ENCODE data around the gene TTLL11. TPM values are rescaled to one million over a fixed set of nuclear protein-coding genes. Genes with fewer than 3 reads are reported as not detected.

Gene TTLL11
- polyA plus RNA-seq, 1 donor = 5.0 TPM

DNA sequence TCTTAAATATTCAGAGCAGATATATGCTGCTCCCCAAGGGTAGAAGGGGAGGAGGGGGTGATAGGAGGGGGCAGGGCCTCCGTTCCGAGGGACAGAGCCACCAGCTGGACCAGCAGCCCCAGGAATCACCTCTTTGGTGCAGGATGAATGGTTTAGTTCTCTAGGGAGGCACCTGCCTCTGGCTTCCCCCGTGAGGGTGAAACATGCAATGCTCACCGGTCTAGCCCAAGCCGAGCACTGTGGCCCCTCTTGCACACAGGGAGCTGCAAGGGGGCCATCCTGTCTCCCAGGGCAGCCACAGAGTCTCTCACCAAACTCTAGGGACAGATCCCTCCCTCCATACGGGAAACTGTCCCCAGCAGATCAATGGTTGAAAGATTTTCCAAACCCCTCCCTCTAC lies 278.0 kb downstream of the TTLL11 start:
- Histone ChIP-seq H3K9me3 (ENCODE audit: control insufficient read depth, low read depth, low read length) (no peaks in the 10 kb centered on the region), H3K4me1 (ENCODE audit: control insufficient read depth, insufficient read depth, low read length) (peaks cover 3% of the 10 kb centered on the region), H3K4me3 (ENCODE audit: low read length) (no peak overlapping the region), H3K36me3 (ENCODE audit: control insufficient read depth, insufficient read depth, low read length) (no peaks in the 10 kb centered on the region), H3K27me3 (ENCODE audit: control insufficient read depth, insufficient read depth, low read length) (no peaks in the 10 kb centered on the region), H3K27ac (ENCODE audit: low read length) (no peak overlapping the region)
- WGBS (ENCODE audit: insufficient coverage, low lambda C conversion rate) = 33% methylated on average over 1 of the region's 6 CpGs
- DNase-seq = no peak

DNA sequence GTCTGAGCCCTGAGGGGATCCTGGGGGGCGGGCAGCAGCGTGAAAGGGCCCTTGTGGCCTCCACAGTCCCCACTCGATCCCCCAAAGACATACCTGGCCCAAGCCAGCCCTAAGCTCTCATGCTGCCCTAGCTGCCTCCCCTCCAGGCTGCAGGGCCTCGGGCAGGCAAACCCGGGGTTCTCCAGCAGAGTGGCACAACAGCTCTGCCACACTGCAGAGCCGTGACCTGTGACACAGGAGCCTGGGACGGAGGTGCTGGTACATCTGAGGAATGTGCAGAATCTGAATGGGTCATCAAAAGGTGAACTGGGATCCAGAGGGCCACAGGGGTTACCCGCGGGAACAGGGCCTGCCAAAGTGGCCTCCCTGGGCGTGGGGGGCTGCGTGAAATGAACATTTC lies 278.5 kb downstream of the TTLL11 start:
- WGBS (ENCODE audit: insufficient coverage, low lambda C conversion rate) = no CpG with 5 or more reads among the region's 11 CpGs
- Histone ChIP-seq H3K36me3 (ENCODE audit: control insufficient read depth, insufficient read depth, low read length) (no peaks in the 10 kb centered on the region), H3K4me3 (ENCODE audit: low read length) (no peak overlapping the region), H3K9me3 (ENCODE audit: control insufficient read depth, low read depth, low read length) (no peaks in the 10 kb centered on the region), H3K27me3 (ENCODE audit: control insufficient read depth, insufficient read depth, low read length) (no peaks in the 10 kb centered on the region), H3K4me1 (ENCODE audit: control insufficient read depth, insufficient read depth, low read length) (peaks cover 2% of the 10 kb centered on the region), H3K27ac (ENCODE audit: low read length) (no peak overlapping the region)
- no peak for DNase-seq

DNA sequence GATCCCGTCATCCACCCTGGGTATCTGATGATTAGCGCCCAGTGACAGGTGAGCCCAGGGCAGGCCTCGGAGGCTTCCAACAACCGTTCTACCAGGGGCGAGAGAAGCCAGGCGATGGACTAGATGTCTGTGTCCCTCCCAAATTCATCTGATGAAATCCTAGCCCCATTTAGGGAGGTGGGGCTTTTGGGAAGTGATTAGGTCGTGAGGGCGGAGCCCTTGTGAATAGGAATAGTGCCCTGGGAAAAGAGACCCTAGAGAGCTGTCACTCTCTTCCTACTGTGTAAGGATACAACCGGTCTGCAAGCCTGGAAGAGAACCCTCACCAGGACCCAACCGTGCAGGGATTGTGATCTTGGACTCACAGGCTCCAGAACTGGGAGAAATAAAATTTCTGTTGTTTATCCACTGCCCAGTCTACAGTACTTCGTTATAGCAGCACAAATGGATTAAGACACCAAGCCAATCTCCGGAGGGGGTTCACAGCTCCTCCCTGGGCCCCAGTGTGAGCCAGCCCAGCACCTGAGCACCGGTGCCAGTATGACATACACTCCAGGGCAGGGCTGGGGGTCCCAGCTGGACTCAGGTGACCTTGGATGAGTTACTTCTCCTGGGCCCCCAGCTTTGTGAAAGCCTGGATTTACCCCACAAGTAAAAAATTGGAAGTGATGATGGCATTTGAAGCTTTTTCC lies 279.4 kb downstream of the TTLL11 start:
- Histone ChIP-seq H3K4me1 (ENCODE audit: control insufficient read depth, insufficient read depth, low read length) (peaks cover 2% of the 10 kb centered on the region), H3K27me3 (ENCODE audit: control insufficient read depth, insufficient read depth, low read length) (no peaks in the 10 kb centered on the region), H3K4me3 (ENCODE audit: low read length) (no peak overlapping the region), H3K27ac (ENCODE audit: low read length) (no peak overlapping the region), H3K9me3 (ENCODE audit: control insufficient read depth, low read depth, low read length) (no peaks in the 10 kb centered on the region), H3K36me3 (ENCODE audit: control insufficient read depth, insufficient read depth, low read length) (no peaks in the 10 kb centered on the region)
- no peak for DNase-seq
- WGBS (ENCODE audit: insufficient coverage, low lambda C conversion rate) = no CpG with 5 or more reads among the region's 13 CpGs

DNA sequence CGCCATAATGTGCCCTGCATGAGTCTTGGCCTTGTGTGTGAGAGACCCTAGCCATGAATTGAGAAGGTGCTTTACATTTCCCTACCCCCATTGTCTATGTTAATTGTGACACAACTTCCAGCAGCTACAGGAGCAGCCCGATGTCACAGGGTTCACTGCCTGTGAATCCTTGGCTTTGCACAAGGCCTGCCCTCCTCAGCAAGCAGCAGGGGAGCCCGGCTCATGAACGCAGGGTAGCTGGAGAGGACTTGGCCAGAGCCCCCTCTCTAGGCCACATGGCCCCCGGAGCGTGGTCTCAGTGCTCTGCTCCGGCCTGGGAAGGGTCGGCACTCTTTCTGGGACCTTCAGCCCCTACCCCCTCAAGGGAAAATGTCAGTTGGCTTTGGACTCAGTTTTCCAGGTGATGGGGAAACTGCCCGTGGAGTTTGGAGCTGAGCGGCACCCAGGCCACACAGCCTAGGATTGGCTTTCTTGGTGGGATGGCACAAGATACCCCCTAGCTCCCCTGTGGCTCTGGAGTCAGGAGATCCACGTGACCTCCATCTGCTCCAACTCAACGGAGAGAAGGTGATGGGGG lies 280.9 kb downstream of the TTLL11 start:
- Histone ChIP-seq H3K27ac (ENCODE audit: low read length) (no peak overlapping the region), H3K9me3 (ENCODE audit: control insufficient read depth, low read depth, low read length) (no peaks in the 10 kb centered on the region), H3K4me1 (ENCODE audit: control insufficient read depth, insufficient read depth, low read length) (peaks cover 2% of the 10 kb centered on the region), H3K36me3 (ENCODE audit: control insufficient read depth, insufficient read depth, low read length) (no peaks in the 10 kb centered on the region), H3K4me3 (ENCODE audit: low read length) (no peak overlapping the region), H3K27me3 (ENCODE audit: control insufficient read depth, insufficient read depth, low read length) (no peaks in the 10 kb centered on the region)
- DNase-seq = no peak
- no CpG with 5 or more reads among the region's 12 CpGs for WGBS (ENCODE audit: insufficient coverage, low lambda C conversion rate)

DNA sequence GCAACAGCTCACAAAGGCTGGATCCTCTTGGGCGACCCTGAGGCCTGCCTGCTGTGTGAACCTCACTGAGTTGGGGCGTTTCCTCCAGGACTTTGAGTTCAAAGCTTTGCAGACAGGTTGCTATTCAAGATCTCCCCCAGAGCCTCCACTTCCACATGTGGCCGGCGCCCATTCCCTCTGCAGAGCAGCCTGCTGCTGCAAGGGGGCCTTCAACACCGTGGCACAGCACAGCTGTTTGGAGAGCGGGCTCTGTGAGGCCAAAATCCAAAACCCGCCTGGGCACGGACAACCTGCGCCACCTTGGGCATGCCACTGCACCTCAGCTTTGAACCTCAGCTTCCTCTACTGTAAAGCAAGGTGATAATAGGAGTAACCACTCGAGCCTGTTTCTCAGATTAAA lies 281.4 kb downstream of the TTLL11 start:
- Histone ChIP-seq H3K4me1 (ENCODE audit: control insufficient read depth, insufficient read depth, low read length) (peaks cover 2% of the 10 kb centered on the region), H3K36me3 (ENCODE audit: control insufficient read depth, insufficient read depth, low read length) (no peaks in the 10 kb centered on the region), H3K4me3 (ENCODE audit: low read length) (no peak overlapping the region), H3K9me3 (ENCODE audit: control insufficient read depth, low read depth, low read length) (no peaks in the 10 kb centered on the region), H3K27ac (ENCODE audit: low read length) (no peak overlapping the region), H3K27me3 (ENCODE audit: control insufficient read depth, insufficient read depth, low read length) (no peaks in the 10 kb centered on the region)
- no peak for DNase-seq
- WGBS (ENCODE audit: insufficient coverage, low lambda C conversion rate) = no CpG with 5 or more reads among the region's 10 CpGs

DNA sequence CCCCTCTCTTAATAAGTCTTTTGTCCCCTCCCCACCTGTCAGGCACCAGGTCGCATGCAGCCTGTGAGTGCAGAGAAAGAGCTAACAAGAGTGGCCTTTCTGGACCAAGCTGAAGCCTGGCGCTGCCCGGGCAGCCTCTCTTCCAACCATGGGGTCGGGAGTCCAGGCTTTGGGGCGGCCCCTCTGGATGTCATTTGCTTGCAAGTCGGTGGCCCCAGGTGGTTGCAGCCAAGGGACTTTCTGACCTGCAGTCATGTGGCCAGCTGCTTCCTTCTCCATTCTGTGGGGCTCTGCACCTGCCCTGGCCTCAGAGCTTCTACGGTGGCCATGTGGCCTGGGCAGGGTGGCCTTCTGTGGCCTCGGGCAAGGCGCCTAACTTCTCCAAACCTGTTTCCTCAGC lies 282.0 kb downstream of the TTLL11 start:
- DNase-seq = no peak
- H3K4me1 ChIP-seq (ENCODE audit: control insufficient read depth, insufficient read depth, low read length) = peaks cover 2% of the 10 kb centered on the region
- H3K27me3 ChIP-seq (ENCODE audit: control insufficient read depth, insufficient read depth, low read length) = no peaks in the 10 kb centered on the region
- WGBS (ENCODE audit: insufficient coverage, low lambda C conversion rate) = no CpG with 5 or more reads among the region's 9 CpGs
- no peak overlapping the region for H3K27ac ChIP-seq (ENCODE audit: low read length)
- no peaks in the 10 kb centered on the region for H3K9me3 ChIP-seq (ENCODE audit: control insufficient read depth, low read depth, low read length)
- H3K36me3 ChIP-seq (ENCODE audit: control insufficient read depth, insufficient read depth, low read length) = no peaks in the 10 kb centered on the region
- H3K4me3 ChIP-seq (ENCODE audit: low read length) = no peak overlapping the region

DNA sequence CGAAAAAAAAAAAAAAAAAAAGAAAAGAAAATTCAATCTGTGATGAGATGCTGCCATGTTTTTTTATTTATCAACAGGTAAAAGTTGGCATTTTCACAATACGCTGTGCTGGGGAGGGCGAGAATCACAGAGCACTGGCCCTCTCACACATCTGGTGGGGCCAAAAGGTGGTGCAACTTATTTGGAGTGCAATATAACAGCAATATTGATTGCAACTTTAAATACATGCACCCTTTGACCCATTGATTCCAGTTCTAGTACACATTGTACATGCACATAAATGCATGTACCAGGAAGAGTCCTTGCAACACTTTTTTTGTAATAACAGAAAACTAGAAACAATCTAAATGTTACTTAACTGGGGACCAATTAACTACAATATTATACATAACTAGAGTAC lies 282.6 kb downstream of the TTLL11 start:
- Histone ChIP-seq H3K4me1 (ENCODE audit: control insufficient read depth, insufficient read depth, low read length) (peaks cover 2% of the 10 kb centered on the region), H3K27ac (ENCODE audit: low read length) (no peak overlapping the region), H3K9me3 (ENCODE audit: control insufficient read depth, low read depth, low read length) (no peaks in the 10 kb centered on the region), H3K4me3 (ENCODE audit: low read length) (no peak overlapping the region), H3K36me3 (ENCODE audit: control insufficient read depth, insufficient read depth, low read length) (no peaks in the 10 kb centered on the region), H3K27me3 (ENCODE audit: control insufficient read depth, insufficient read depth, low read length) (no peaks in the 10 kb centered on the region)
- no peak for DNase-seq
- 100% methylated on average over 1 of the region's 3 CpGs for WGBS (ENCODE audit: insufficient coverage, low lambda C conversion rate)

DNA sequence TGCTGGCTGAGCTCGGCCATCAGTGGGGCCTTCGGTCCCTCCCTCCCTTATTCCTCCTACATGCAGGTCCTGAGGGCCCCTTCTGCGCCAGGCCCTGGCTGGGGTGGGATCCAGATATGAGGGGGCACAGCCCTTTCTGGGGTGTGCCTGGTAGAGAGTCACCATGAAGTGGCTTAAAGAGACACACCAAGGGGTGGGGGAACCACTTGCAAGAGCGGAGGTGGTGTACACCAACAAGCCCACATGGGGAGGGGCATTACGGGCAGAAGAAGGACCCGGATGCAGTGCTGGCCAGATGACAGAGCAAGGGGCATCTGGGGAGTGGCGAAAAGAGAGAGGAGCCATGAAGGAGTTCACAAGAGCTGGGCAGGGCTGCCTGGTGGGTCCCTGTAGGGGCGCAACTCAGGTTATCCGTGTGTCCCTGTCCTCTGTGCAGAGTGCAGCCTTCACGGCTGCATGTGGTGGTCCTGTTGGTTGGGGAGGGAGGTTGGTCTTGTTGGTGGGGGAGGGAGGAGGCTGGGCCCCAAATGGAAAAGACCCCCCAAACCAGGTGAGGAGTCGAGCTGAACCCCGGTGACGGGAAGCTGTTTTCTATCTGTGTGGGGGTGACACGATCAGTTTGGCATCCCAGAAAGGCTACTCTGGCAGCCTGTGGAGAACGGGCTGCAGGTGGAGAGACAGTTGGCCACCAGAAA lies 283.6 kb downstream of the TTLL11 start:
- no peak overlapping the region for H3K4me3 ChIP-seq (ENCODE audit: low read length)
- H3K36me3 ChIP-seq (ENCODE audit: control insufficient read depth, insufficient read depth, low read length) = no peaks in the 10 kb centered on the region
- no peaks in the 10 kb centered on the region for H3K27me3 ChIP-seq (ENCODE audit: control insufficient read depth, insufficient read depth, low read length)
- DNase-seq = no peak
- no peak overlapping the region for H3K27ac ChIP-seq (ENCODE audit: low read length)
- H3K4me1 ChIP-seq (ENCODE audit: control insufficient read depth, insufficient read depth, low read length) = no peaks in the 10 kb centered on the region
- H3K9me3 ChIP-seq (ENCODE audit: control insufficient read depth, low read depth, low read length) = no peaks in the 10 kb centered on the region
- WGBS (ENCODE audit: insufficient coverage, low lambda C conversion rate) = 100% methylated on average over 1 of the region's 15 CpGs

DNA sequence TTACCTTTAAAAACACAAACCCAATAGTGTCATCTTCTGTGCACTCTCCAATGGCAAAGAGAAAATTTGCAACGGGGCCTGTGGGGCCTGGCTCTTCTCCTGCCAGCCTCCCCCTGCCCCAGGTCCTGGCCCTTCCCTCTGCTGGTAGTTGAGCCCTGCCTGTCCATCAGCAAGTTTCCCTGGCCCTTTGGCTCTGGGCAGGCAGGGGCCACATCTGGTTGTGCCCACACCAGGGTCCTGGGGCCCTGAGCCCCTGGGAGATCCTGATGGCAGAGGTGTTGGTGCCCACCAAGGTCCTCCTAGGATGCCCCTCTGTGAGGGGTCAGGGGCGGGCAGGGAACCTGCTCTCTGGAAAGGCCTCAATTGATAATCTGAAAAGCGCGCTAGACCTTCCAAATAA lies 284.3 kb downstream of the TTLL11 start:
- DNase-seq = no peak
- no peaks in the 10 kb centered on the region for H3K27me3 ChIP-seq (ENCODE audit: control insufficient read depth, insufficient read depth, low read length)
- no CpG with 5 or more reads among the region's 4 CpGs for WGBS (ENCODE audit: insufficient coverage, low lambda C conversion rate)
- H3K4me1 ChIP-seq (ENCODE audit: control insufficient read depth, insufficient read depth, low read length) = no peaks in the 10 kb centered on the region
- H3K27ac ChIP-seq (ENCODE audit: low read length) = no peak overlapping the region
- no peaks in the 10 kb centered on the region for H3K36me3 ChIP-seq (ENCODE audit: control insufficient read depth, insufficient read depth, low read length)
- no peak overlapping the region for H3K4me3 ChIP-seq (ENCODE audit: low read length)
- H3K9me3 ChIP-seq (ENCODE audit: control insufficient read depth, low read depth, low read length) = no peaks in the 10 kb centered on the region

DNA sequence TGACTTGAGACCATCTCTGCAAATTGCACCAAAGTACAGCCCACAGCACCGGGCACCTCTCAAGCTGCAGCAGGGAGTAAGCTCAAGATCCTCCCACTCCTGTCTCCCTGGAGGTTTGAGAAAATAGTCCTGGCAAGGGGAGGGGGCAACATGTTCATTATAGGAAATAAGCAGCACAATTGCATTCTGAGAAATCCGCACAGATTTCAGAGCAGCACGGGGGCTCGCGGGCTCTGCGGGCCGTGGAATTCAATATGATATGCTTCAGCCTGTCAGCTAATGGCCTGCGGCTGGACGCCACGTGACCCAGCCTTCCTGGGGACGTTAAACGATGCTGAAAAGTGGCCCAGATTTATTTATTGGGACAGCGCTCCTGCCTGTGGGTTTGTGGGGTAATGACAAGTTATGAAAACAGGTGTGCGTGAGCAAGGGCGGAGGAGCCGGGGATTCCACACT lies 285.3 kb downstream of the TTLL11 start:
- no peaks in the 10 kb centered on the region for H3K9me3 ChIP-seq (ENCODE audit: control insufficient read depth, low read depth, low read length)
- no peaks in the 10 kb centered on the region for H3K4me1 ChIP-seq (ENCODE audit: control insufficient read depth, insufficient read depth, low read length)
- no peak overlapping the region for H3K4me3 ChIP-seq (ENCODE audit: low read length)
- H3K36me3 ChIP-seq (ENCODE audit: control insufficient read depth, insufficient read depth, low read length) = no peaks in the 10 kb centered on the region
- no peaks in the 10 kb centered on the region for H3K27me3 ChIP-seq (ENCODE audit: control insufficient read depth, insufficient read depth, low read length)
- no peak overlapping the region for H3K27ac ChIP-seq (ENCODE audit: low read length)
- DNase-seq = no peak
- WGBS (ENCODE audit: insufficient coverage, low lambda C conversion rate) = no CpG with 5 or more reads among the region's 16 CpGs

All from large intestine (tissue), 3 donors.